ENCODE results near the gene SMTN. TPM values are rescaled to one million over a fixed set of nuclear protein-coding genes. Genes with fewer than 3 reads are reported as not detected.
"Not testable (repeated sequence)": the region's sequence is repeated elsewhere in the genome, so short reads cannot be mapped to it uniquely, and the experiment has no call there.

SMTN gene
- total RNA-seq, 1 donor from 2014 or later, result 9.8 TPM

GRCh38 chr22:31104869-31105268 lies 23.8 kb downstream of the SMTN start:
- DNase-seq, result no peak

GRCh38 chr22:31105282-31105929 lies 24.3 kb downstream of the SMTN start:
- no peak for DNase-seq

DNA sequence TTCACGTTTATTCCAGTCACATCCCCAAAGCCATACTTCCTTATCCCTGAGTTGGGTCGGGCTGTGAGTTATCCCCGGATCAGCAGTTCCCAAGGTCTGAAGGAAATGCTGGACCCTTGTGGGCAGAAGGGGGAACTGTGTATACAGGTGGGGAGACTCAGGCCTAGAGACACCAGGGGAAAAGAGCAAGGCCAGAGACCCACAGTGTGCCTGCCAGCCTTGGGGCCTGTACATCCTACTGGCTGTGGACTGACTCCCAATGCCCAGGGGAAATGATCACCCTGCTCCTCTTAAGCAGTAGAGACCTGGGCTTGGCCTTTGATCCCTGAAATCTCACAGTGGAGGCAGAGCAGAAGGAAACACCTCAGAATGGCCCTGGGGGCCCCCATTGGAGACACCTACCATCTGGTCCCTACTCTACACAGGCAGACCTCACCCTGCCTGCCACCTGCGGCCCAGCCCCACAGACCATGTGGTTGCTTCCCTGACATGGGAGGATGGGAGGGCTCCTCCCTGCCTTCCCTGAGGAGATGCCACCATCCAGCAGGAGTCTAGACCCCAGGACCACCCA lies 25.0 kb downstream of the SMTN start:
- DNase-seq, result no peak

DNA sequence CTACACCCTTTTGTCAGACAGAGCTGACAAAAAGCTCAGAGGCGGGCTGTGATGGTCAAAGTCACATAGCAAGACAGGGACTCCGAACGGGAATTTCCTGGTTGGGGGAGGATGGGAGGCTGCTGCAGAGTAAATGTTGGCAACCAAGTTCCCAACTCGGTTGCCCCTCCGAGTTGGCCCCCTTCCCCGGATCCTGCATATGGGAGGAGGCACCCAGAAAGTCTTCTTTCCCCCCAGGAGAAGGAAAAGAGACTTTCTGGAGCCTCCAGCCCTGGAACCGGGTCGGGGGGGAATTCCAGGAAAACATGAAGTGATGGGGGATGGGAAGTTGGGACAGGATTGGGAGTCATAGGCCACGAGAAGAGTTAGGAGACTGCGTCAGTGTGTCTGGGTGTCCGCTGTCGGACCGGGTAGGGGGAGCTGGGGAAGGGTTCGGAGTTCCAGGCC lies 25.6 kb downstream of the SMTN start:
- DNase-seq, result no peak

DNA sequence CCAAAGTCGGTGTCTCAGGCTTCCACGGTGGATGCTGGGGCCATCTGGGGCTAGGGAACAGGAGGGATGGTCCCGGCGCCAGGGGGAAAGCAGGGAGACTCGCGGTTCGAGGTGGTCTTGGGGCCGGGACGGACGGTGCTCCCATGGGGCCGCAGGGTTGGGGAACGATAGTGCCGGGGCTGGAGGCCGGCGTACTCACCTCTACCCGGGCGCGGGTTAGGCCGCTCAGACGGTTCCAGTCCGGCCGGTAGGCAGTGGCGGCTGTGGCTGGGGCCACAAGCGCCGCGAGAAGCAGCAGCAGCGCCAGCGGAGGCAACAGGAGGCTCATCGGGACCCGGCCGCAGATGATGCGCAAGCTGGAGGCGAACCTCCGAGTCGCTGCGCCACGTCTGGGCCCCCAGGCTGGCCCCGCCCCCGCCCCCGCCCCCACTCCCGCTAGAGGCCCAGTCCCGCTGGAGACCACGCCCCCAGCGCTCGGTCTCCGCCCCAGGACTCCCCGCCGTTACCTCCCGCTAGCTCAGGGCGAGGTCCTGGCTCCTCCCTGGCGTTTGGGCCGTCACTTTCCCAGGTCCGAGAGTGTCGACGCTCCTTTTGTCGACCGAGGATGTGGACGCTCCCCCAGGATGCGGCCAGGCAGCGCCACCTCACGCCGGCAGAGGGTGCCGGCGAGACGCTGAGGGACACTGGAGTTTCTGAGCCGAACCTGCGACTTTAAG lies 26.2 kb downstream of the SMTN start, which contains the start of gene SELENOM:
Gene SELENOM, minus strand, starts transcription at position 391 of the 716 bp plus-strand sequence. Its CDS starts 63 bp downstream, at position 328.
- DNase-seq, result peak; percentile 97

GRCh38 chr22:31107894-31108218 lies 26.7 kb downstream of the SMTN start:
- no peak for DNase-seq

DNA sequence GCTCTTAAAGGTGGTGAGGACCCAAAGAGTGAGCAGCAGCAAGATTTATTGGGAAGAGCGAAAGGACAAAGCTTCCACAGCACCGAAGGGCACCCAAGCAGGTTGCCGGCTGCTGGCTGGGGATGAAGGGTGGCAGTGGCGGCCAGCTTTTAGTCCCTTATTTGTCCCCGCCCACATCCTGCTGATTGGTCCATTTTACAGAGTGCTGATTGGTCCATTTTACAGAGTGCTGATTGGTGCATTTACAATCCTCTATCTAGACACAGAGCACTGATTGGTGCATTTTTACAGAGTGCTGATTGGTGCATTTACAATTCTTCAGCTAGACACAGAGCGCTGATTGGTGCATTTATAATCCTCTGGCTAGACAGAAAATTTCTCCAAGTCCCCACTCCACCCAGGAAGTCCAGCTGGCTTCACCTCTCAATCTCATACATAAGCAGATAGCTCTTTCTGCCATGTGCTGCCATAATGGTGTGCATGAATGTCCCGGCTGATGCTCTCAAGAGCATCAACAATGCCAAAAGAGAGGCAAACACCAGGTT lies 31.5 kb downstream of the SMTN start:
- DNase-seq, result not testable (repeated sequence)

GRCh38 chr22:31118046-31118820 lies 37.1 kb downstream of the SMTN start:
- DNase-seq, result no peak

DNA sequence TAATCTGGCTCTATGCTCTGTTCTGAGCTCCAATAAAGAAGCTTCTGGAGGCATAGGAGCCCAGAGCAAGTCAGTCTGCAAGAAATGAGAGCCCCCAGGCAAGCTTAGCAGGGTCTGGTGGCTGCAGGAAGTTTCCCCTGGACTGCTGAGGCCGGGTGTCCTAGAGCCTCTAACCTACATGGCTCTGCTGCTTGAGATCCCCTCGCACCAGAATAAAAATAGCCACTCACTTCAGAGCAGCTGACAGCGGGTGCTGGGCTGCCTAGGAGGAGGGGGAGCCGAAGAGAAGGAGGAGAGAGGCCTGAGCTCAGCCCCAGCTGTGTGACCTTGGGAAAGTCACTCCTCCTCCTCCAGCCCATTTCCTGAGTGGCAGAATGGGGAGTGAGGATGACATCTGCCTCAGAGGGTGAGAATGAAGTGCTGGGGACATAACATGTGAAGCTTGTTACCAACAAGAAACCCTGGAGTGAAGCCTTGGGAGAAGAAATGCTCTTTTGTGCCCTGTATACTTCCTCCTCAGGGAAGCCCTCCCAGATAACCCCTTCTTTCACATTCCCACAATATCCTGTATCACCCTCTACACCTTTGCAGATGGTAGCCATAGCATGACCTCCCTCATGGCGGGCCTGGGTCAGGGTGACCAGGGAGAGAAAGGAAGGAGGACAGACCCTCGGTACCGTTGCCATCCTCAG lies 38.1 kb downstream of the SMTN start:
- DNase-seq, result no peak

DNA sequence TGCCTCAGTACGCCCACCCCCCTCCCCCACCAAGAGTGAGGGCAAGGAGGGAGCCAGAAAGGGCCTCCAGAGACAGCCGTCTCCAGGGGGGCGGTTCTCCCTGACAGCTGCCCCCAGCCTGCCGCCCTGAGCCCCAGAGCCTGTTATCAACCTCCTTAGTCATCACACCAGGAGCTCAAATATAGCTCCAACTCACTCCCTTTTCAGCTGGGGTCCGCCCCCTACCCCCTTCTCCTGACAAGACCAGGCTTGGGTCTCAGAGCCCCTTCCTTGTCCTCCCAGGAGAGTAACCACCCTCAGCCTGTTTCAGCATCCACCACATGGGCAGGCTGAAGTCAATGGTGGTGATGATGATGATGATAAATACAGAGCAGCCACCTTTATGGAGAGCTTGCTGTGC lies 39.1 kb downstream of the SMTN start:
- no peak for DNase-seq

- DNase-seq, result no peak
Observed at GRCh38 chr22:31120642-31121041, 39.5 kb downstream of the SMTN start.

GRCh38 chr22:31121403-31121802 lies 40.3 kb downstream of the SMTN start:
- no peak for DNase-seq

GRCh38 chr22:31122196-31122531 lies 41.0 kb downstream of the SMTN start:
- no peak for DNase-seq

GRCh38 chr22:31122532-31123291 lies 41.6 kb downstream of the SMTN start, which contains the start of gene INPP5J:
TSS of gene INPP5J (plus strand) at chr22:31122966. CDS start at chr22:31123015, 49 bp downstream.
- peak; percentile 59 for DNase-seq

GRCh38 chr22:31123292-31123602 lies 42.1 kb downstream of the SMTN start:
- DNase-seq, result no peak

DNA sequence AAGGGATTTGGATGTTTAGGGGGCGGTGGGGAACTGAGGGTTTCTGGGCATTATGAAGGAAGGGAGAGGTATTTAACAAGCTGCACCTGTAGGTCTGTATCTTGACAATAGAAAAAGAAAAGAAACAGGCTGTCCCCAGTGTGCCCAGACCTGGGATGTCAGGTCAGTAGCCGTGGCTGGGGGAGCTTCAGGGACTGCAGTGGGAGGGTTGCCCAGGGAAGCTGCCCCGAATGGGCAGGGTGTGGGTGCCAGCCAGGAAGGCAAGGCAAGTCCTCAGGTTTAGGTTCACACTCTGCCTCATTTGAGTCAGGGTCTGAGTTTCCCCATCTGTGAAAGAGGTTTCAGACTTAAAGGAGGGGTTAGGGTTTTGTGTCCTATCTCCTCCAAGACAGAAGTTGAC lies 43.2 kb downstream of the SMTN start:
- no peak for DNase-seq

DNA sequence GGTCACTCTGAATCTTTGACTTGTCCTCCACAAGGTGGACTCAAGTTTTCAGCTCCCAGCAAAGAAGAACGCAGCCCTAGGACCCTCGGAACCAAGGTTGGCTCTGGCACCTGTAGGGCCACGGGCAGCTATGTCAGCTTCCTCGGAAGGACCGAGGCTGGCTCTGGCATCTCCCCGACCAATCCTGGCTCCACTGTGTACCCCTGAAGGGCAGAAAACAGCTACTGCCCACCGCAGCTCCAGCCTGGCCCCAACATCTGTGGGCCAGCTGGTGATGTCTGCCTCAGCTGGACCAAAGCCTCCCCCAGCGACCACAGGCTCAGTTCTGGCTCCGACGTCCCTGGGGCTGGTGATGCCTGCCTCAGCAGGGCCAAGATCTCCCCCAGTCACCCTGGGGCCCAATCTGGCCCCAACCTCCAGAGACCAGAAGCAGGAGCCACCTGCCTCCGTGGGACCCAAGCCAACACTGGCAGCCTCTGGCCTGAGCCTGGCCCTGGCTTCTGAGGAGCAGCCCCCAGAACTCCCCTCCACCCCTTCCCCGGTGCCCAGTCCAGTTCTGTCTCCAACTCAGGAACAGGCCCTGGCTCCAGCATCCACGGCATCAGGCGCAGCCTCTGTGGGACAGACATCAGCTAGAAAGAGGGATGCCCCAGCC lies 43.8 kb downstream of the SMTN start:
- no peak for DNase-seq

DNA sequence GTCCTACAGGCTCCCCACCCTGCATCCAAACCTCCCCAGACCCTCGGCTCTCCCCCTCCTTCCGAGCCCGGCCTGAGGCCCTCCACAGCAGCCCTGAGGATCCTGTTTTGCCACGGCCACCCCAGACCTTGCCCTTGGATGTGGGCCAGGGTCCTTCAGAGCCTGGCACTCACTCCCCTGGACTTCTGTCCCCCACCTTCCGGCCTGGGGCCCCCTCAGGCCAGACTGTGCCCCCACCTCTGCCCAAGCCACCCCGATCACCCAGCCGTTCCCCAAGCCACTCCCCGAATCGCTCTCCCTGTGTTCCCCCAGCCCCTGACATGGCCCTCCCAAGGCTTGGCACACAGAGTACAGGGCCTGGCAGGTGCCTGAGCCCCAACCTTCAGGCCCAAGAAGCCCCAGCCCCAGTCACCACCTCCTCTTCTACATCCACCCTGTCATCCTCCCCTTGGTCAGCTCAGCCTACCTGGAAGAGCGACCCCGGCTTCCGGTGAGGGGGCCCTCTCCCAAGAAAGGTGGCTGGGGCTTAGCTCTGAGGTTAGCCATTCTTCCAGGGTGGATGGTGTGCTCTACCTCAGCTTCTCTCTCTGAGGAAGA lies 44.5 kb downstream of the SMTN start:
- no peak for DNase-seq

DNA sequence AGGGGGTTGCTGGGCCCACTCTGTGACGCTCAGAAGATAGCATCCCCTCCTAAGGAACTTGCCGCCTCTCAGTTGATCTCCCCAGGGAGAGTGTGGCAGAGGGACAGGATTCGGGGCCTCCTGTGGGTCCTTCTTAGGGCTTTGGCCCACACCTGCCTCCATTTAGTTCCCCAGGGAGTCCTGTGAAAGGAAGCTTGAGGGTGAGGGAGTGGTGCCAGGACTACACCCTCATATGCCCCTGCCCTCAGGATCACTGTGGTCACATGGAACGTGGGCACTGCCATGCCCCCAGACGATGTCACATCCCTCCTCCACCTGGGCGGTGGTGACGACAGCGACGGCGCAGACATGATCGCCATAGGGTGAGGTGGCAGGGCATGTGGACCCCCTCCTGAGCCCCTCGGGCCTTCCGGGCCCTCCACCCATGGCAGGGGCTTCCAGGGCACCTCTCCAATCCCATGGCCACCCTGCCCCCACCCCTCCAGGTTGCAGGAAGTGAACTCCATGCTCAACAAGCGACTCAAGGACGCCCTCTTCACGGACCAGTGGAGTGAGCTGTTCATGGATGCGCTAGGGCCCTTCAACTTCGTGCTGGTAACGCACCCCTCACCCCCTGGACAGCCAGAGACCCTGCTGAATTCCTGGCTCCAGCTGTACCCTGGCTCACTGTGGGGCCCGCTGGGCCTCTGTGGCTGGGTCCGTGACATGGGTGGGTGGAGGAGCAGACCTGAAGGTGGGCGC lies 45.2 kb downstream of the SMTN start:
- DNase-seq, result no peak

- no peak for DNase-seq
Observed at GRCh38 chr22:31126869-31127175, 45.7 kb downstream of the SMTN start.

Measured in occipital lobe (tissue), 2 donors.